ENCODE data around the gene TWF1.

Gene TWF1

GRCh38 chr12:43841253-43841652 lies 35.1 kb upstream of the TWF1 start:
- Histone ChIP-seq H3K4me1 (ENCODE audit: control insufficient read depth in 1 of 2, insufficient read depth in 1 of 2, low read depth in 1 of 2, low read length in 1 of 2) (no peaks in the 10 kb centered on the region), H3K27ac (no peak overlapping the region), H3K27me3 (peaks cover 73% of the 10 kb centered on the region), H3K36me3 (no peaks in the 10 kb centered on the region), H3K4me3 (ENCODE audit: low read depth in 1 of 2, low read length in 1 of 2) (no peak overlapping the region), H3K9me3 (no peaks in the 10 kb centered on the region)
- no peak for TF ChIP-seq CTCF (IDR thresholded peaks at IDR 0.05)

DNA sequence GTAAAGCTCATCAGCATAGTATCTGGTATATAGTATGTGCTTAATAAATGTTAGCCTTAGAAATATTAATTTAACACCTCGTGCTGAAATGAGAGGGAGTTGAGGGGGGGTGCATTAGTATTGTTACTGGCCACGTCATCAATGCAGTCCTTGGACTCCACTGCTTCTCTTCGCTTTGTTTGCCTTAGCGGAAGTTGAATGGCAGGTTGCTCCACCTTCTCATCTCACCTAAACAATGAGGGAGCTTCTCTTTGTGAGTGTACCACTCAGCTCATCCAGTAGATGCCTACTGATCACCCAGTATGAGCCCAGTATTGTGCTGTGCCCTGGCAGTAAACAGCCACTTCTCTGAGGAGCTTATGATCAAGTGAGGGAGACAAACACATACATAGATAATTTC lies 34.2 kb upstream of the TWF1 start:
- Histone ChIP-seq H3K27me3 (peaks cover 82% of the 10 kb centered on the region), H3K9me3 (no peaks in the 10 kb centered on the region), H3K36me3 (no peaks in the 10 kb centered on the region), H3K27ac (no peak overlapping the region), H3K4me1 (ENCODE audit: control insufficient read depth in 1 of 2, insufficient read depth in 1 of 2, low read depth in 1 of 2, low read length in 1 of 2) (peaks cover 3 to 5% of the 10 kb centered on the region in 2 experiments), H3K4me3 (ENCODE audit: low read depth in 1 of 2, low read length in 1 of 2) (no peak overlapping the region)
- no peak for TF ChIP-seq CTCF (IDR thresholded peaks at IDR 0.05)

GRCh38 chr12:43836475-43836989 lies 30.4 kb upstream of the TWF1 start:
- Histone ChIP-seq H3K9me3 (no peaks in the 10 kb centered on the region), H3K36me3 (no peaks in the 10 kb centered on the region), H3K4me1 (ENCODE audit: control insufficient read depth in 1 of 2, insufficient read depth in 1 of 2, low read depth in 1 of 2, low read length in 1 of 2) (peaks cover 29 to 32% of the 10 kb centered on the region in 2 experiments), H3K4me3 (ENCODE audit: low read depth in 1 of 2, low read length in 1 of 2) (peak overlapping the region; percentile 63 to 65), H3K27ac (no peak overlapping the region), H3K27me3 (peaks cover 89% of the 10 kb centered on the region)
- no peak for TF ChIP-seq CTCF (IDR thresholded peaks at IDR 0.05)

DNA sequence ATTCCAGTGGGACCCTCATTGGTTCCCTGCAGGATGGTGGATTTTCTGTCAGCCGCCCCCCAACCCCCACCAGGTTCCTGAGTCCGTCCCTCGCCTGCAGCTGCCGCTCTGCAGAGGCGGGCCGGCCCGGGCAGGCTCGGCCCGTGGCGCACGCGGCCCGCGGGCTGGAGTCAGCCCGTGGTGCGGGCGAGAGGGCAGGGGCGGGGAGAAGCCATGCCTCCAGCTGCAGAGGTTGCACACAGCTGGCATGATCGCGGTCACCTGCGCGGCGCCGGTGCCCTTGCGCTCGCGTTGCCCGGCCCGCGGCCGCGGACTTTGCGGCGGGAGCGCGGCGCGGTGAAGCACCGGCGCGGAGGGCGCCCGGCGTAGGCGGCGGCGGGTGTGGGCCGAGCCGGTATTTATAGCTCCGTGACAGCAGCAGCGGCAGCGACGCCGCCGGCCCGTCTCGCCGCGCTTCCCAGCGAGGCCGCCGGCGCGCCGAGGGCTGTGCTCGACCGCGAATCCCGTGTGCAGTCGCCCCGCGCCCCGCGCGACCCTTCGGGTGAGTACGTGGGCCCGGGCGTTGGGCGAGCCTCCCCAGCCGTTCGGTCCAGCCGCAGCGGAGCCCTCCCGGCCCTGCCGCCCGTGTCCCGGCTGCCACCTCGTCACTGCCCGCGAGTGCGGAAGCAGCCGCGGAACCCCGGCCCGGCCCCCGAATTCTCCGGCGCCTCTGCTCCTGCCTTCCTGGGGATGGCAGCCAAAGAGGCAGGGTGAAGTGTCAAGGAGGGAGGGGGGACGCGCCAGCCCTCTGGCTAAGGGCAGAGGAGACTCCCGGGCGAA lies 29.7 kb upstream of the TWF1 start, which contains the start of gene TMEM117:
Gene TMEM117, plus strand, starts transcription at position 426 of the 819 bp plus-strand sequence.
- H3K9me3 ChIP-seq, result no peaks in the 10 kb centered on the region
- no peak within 1 kb of the TSS for H3K27ac ChIP-seq
- no peak for TF ChIP-seq CTCF (IDR thresholded peaks at IDR 0.05)
- H3K4me3 ChIP-seq (ENCODE audit: low read depth in 1 of 2, low read length in 1 of 2), result peak within 1 kb of the TSS; percentile 63 to 65
- peaks cover 89% of the 10 kb centered on the region for H3K27me3 ChIP-seq
- peaks cover 34 to 36% of the 10 kb centered on the region in 2 experiments for H3K4me1 ChIP-seq (ENCODE audit: control insufficient read depth in 1 of 2, insufficient read depth in 1 of 2, low read depth in 1 of 2, low read length in 1 of 2)
- no peaks in the 10 kb centered on the region for H3K36me3 ChIP-seq

- TF ChIP-seq CTCF (IDR thresholded peaks at IDR 0.05), result no peak
- Histone ChIP-seq H3K4me1 (ENCODE audit: control insufficient read depth in 1 of 2, insufficient read depth in 1 of 2, low read depth in 1 of 2, low read length in 1 of 2) (peaks cover 34 to 39% of the 10 kb centered on the region in 2 experiments), H3K27ac (no peak overlapping the region), H3K4me3 (ENCODE audit: low read depth in 1 of 2, low read length in 1 of 2) (peak overlapping the region; percentile 63 to 65), H3K27me3 (peaks cover 89% of the 10 kb centered on the region), H3K36me3 (no peaks in the 10 kb centered on the region), H3K9me3 (no peaks in the 10 kb centered on the region)
These were observed 29.1 kb upstream of the TWF1 start for GRCh38 chr12:43835264-43835655.

Data from neutrophil (primary cell).